H54 (cell line): ENCODE results near the gene GPD2.
A peak's percentile ranks its signal among the peaks of the same experiment; 100 is the strongest.
"Not testable (repeated sequence)": the region's sequence is repeated elsewhere in the genome, so short reads cannot be mapped to it uniquely, and the experiment has no call there.

ENCODE experiments used
- DNase-seq: peaks from one replicate; pipeline ENCODE4 v3.0.0; 2011; ENCODE audit warnings: low spot score, mixed read lengths; ENCODE audit not compliant: insufficient read length
- FAIRE-seq: peaks from 3 replicates; lab custom pipeline; 2011; peaks lifted over from hg19 to GRCh38; lab: Jason Lieb, UNC
- POLR2A ChIP-seq: IDR thresholded peaks from 2 replicates; pipeline ENCODE4 v1.6.1; 2011; ENCODE audit warnings: low read depth, mild to moderate bottlenecking, low read length

The GPD2 gene

DNA sequence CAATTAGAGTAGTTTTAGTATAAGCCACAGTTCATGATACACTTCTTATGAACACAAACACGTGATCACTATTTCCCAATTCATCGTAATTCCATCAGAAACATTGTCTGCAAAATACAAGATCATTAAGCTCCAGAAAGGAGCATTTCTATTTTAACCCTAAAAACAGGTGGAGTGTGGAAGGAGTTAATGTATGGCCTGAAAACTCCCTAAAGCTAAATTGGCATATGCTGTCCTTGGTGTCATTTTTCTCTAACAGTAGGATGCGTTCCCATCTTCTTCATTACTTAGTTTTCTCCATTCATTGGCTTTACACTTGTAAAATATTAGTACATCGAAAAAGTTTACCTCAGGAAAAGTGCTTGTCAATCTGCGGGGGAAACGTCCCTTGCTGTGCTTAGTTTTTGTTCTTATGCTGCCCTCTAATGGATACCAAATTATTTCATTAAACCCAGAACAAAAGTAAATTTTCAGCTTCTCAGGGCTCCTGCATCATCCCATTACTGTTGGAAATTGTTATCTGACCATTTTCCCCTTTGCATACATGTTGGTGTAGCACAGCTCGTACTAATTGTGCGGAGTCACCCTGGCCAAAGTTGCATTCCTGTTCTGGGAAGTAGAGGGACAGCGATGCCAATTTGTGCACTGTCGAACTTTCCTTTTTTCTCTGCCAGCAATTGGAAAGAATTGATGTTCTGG lies 153.4 kb downstream of the GPD2 start:
- DNase-seq: no peak
- peak; percentile 96 for FAIRE-seq
- TF ChIP-seq POLR2A: no peak

- DNase-seq (no peak), FAIRE-seq (no peak)
- no peak for TF ChIP-seq POLR2A
Measured at GRCh38 chr2:156590085-156590739, 154.0 kb downstream of the GPD2 start.

DNA sequence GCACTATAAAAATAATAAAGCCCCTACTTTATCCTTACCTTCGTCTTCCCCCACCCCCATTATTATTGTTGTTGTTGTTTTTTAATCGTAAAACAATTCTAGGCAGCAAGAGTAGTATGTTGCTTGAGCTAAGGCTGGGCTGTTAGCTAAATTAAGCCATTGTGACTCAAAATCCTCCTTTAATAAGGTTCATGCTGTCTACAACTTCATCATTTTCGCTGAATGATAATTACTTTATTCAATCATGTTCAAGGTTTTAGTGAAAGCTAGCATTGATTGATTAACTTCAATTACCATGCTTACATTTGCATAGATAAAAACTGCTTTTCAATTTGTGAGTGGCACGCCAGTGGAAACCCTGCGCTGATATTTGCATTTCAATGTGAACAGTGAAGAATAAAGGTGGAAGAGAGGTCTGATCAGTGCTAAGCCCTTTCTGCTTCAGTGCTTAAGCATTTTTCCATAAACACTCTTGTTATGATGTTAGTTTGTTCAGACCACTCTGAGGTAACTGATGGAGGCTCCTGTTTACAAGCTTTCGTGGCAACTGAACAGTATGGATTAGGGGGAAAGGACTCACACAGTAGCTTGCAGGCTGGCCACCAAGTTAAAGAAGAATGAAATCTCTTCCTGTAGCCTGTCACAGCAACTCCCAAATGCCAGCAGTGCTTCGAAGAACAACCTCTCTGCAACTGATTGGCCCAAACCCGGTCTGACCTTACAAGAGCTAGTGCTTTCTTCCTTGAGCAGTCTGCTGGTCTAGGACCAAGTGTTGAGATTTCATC lies 156.8 kb downstream of the GPD2 start:
- DNase-seq (no peak), FAIRE-seq (peak; percentile 11)
- no peak for TF ChIP-seq POLR2A

DNA sequence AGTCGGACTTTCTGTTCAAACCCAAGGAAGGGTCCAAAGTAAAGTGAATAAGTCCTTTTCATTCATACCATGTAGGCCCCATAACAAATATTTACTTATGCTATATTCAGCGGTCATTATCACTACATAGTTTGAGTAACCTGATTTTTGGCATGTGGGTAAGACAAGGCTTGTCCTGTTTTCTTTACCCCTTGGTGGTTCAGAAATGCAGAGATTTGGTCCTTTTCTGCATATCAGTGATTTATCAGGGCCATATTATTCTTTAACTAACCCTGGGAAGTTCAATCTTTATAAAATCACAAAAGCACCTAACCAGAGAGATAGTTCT lies 157.4 kb downstream of the GPD2 start:
- no peak for FAIRE-seq
- no peak for TF ChIP-seq POLR2A
- no peak for DNase-seq

GRCh38 chr2:156598563-156598962 lies 162.4 kb downstream of the GPD2 start:
- FAIRE-seq (no peak), DNase-seq (no peak)
- TF ChIP-seq POLR2A: no peak

DNA sequence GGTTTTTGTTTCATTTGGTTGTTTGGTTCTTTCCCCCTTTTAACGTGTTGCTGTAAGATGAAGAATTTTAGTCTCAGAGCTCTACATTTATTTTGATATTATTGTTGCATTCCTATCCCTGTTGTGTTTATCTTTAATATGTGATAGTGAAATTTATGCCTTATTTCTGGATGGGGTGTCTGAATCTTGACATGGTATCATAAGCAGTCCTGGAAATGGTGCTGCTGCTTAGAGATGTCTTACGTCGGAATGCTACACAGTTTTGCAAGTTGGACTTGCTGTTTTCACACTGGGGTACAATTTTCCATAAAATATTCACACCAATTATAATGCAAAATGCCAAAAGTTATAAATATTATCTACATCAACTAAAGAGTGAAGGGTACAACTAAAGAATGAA lies 164.0 kb downstream of the GPD2 start:
- TF ChIP-seq POLR2A: no peak
- FAIRE-seq (no peak), DNase-seq (no peak)

DNA sequence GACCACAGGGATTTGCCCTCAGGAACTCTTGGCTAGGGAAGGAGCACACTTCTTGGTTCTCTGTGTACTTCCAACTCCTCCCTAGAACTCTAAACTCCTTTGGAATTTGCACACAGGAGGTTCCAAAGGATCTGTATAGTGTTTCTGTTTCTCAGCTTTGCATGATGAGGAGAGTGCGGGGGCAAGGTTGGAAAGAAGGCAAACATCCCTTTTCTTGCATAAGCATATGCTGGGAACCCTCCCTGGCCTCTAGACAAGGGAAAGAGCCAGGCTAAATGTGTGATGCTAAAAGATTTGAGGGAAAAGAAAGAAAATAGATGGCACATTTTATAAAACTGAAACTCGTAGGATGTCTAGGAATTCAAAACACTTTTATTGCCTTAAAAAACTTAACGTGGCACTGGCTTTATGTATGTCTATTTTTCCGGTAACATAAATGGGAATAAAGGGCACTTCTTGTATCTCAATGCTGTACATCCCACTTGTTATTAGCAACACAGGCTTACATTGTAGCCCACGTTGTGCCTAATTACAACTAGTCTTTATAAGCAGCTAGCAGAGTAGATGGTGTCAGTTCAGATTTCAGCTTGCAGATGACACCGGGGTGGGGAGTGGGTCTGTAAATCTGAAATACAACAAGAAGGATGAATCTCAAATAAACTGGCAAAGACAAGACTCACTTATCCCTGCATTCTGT lies 165.8 kb downstream of the GPD2 start:
- DNase-seq (no peak), FAIRE-seq (no peak)
- no peak for TF ChIP-seq POLR2A

DNA sequence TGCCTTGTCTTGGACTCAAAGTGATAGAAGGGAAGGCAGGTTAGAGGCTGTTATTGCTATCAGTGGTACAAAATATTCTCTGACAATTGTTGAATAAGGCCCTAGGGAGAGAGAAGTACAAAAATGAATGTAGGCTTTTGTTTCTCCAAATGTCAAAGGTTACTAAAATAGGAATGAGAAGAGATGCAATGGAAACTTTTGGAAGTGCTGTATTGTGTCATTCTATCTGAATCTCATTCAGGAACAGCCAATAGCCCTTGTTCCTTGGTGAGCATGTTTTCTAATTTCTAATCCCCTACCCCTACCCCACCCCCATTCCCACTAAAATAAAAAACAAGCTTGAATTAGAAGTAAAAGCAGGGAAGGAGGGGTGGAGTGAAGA lies 166.4 kb downstream of the GPD2 start:
- FAIRE-seq (no peak), DNase-seq (no peak)
- TF ChIP-seq POLR2A: no peak

DNA sequence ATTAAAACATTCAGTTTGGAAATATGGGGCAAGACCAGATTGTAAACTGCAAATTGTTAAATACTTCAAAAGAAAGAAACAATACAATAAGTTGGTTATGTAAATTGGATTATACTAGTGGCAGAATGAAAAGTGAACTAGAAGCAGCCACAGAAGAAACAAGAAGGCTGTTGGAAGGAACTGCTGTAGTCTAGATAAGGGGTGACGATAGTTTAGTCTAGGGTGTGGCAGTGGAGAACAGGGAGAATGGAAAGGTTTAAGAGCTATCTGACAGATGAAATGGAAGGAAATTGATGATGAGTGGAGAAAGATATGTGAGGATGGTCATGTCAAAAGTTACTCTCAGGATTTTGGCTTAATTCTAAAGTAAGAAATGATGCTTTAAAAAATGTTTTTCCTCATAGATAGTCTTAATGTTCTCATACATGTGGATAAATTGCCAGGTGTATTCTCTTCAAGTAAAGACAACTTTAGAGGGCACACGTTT lies 179.7 kb downstream of the GPD2 start:
- FAIRE-seq (no peak), DNase-seq (no peak)
- no peak for TF ChIP-seq POLR2A

GRCh38 chr2:156618071-156618470 lies 181.9 kb downstream of the GPD2 start:
- not testable (repeated sequence) for DNase-seq, FAIRE-seq

DNA sequence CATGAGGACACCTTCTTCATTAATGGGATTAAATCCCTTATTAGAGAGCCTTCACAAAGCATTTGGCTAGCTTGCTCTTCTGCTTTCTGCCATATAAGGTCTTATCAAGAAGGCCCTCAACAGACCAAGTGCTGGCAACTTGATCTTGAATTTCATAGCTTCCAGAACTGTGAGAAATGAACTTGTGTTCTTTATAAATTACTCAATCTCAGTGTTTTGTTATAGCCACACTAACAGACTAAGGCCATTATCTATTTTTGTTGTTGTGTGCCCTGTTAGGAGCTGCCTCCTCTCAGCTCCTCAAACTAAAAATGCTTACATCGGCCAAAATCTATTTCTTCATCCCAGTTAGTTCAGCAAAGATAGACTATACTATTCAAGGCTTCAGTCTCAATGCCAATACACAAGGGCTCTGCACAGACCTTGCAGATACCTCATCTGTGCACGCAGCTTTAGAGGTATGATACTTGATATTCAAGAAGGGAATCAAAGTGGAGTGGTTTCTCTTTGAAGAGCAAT lies 182.9 kb downstream of the GPD2 start:
- DNase-seq (no peak), FAIRE-seq (no peak)
- no peak for TF ChIP-seq POLR2A

DNA sequence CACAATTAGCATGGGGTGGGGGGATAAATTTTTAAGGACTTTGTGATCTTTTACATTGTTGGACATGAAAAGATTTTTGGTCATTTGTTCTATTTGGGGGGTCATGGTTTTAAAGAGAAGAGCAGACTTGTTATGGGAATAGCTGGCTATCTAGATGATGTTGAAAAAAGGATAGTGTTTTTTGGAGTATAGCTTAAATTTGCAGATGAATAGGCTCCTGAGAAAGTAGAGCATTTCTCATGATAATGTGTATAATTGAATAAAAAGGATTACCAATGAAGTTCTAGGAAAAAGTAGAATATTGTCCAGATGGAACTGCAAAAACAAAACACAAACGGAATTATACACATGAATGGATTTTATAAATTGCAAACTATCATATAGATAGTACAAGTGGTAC lies 186.3 kb downstream of the GPD2 start:
- DNase-seq (no peak), FAIRE-seq (no peak)
- no peak for TF ChIP-seq POLR2A

DNA sequence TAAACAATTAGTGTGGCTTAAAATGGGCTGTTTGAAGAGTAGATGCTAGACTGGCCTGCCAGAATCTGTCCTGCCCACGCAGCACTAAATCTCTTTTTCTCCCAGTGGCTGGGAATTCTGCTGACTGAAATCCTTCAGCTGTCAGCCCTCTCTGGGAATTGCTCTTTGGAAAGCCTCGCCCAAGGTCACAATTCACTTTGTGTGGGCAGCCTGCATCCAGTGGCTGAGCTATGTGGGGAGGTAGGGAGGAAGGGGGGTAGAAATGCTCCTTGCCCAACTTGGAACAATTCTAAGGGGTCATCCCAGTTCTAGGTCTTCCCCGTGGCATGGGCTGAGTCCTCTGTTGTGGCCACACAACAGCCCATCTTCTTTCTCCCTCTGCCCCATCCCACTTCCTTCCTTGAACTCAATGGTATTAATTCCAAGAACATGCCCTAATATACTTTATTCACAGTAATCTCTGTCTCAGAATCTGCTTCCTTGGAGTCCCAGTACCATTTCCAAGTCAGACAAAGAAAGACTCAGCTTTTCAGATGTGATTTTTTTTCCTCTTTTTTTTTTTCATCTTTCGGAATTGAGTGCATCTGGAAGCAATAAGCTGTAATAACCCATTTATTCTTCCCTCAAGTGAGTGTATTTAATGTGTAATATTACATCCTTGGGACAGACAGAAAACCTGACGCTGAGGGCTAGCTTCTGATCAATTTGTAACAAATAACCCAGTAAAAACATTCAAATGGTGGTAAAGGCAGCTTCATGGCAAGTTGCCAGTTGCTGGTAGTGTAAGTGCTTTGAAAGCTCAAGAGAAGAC lies 189.4 kb downstream of the GPD2 start:
- no peak for FAIRE-seq

More for the DNA sequence above, 189.4 kb downstream of the GPD2 start:
- DNase-seq: no peak
- TF ChIP-seq POLR2A: no peak
